PC-3 (cell line): ENCODE data around the gene METRN. TPM values are rescaled to one million over a fixed set of nuclear protein-coding genes. Genes with fewer than 3 reads are reported as not detected.

Source experiments
- ATAC-seq: fragments of 200-7000 bp; cut with Tn5 transposase; 2 replicates; pipeline ENCODE4 v1.9.1; 2020; ENCODE audit warnings: mild to moderate bottlenecking, moderate library complexity
- BruUV-seq: library from RNA; stranded (reverse); fragments of 400-500 nt; replicated peaks from 2 replicates; lab custom pipeline; 2021; lab: Mats Ljungman, UMichigan
- CTCF ChIA-PET: fragments of 300-600 bp; sonication (Branson Sonifier 250); formaldehyde crosslinking; loops from one replicate; lab custom pipeline; 2022; ENCODE audit warnings: antibody characterized with exemption; lab: Charles Lee
- POLR2A ChIA-PET: fragments of 300-600 bp; sonication (Branson Sonifier 250); formaldehyde crosslinking; loops from one replicate; lab custom pipeline; 2022; ENCODE audit warnings: antibody characterized with exemption; ENCODE audit not compliant: unreplicated experiment; lab: Charles Lee
- DNase-seq: peaks from one replicate; pipeline ENCODE4 v3.0.0-alpha.2; 2015
- H2AFZ ChIP-seq: fragments of 300-600 bp; sonication (generic); 2 replicates; pipeline ENCODE4 v1.6.0; 2016; ENCODE audit warnings: antibody characterized with exemption, low read length
- H3F3A ChIP-seq: fragments of 300-600 bp; sonication (generic); one replicate; pipeline ENCODE4 v1.6.0; 2017; ENCODE audit warnings: antibody characterized with exemption, low read length, control low read depth, mild to moderate bottlenecking; ENCODE audit not compliant: unreplicated experiment
- H3K27ac ChIP-seq: fragments of 300-600 bp; sonication (generic); 2 replicates; pipeline ENCODE4 v1.5.1; 2016; ENCODE audit warnings: mild to moderate bottlenecking, low read length
- H3K27me3 ChIP-seq: fragments of 300-600 bp; sonication (generic); 2 replicates; pipeline ENCODE4 v1.6.1; 2016; ENCODE audit warnings: low read length, mixed read lengths
- H3K36me3 ChIP-seq: fragments of 300-600 bp; sonication (generic); 2 replicates; pipeline ENCODE4 v1.6.1; 2016; ENCODE audit warnings: low read depth, mixed run types, low read length, mixed read lengths
- H3K4me1 ChIP-seq: fragments of 300-600 bp; sonication (generic); 2 replicates; pipeline ENCODE4 v1.5.1; 2016; ENCODE audit warnings: low read length; ENCODE audit not compliant: insufficient read depth
- H3K4me2 ChIP-seq: fragments of 300-600 bp; sonication (generic); 2 replicates; pipeline ENCODE4 v1.6.0; 2016; ENCODE audit warnings: low read length
- H3K4me3 ChIP-seq: fragments of 300-600 bp; sonication (generic); 2 replicates; pipeline ENCODE4 v1.5.1; 2016; ENCODE audit warnings: mild to moderate bottlenecking, low read length, mixed read lengths
- H3K79me2 ChIP-seq: fragments of 300-600 bp; sonication (generic); 2 replicates; pipeline ENCODE4 v1.6.1; 2017; ENCODE audit warnings: low read length, mixed read lengths
- H3K9ac ChIP-seq: fragments of 300-600 bp; sonication (generic); 2 replicates; pipeline ENCODE4 v1.6.0; 2016; ENCODE audit warnings: mild to moderate bottlenecking, low read length
- H3K9me2 ChIP-seq: fragments of 300-600 bp; sonication (generic); replicated peaks from 2 replicates; pipeline ENCODE4 v1.6.1; 2016; ENCODE audit warnings: mixed run types, low read length, mixed read lengths
- H3K9me3 ChIP-seq: fragments of 300-600 bp; sonication (generic); 2 replicates; pipeline ENCODE4 v1.6.1; 2016; ENCODE audit warnings: low read length, mixed read lengths
- H4K20me1 ChIP-seq: fragments of 300-600 bp; sonication (generic); 2 replicates; pipeline ENCODE4 v1.6.1; 2016; ENCODE audit warnings: low read length, mixed read lengths
- EZH2 ChIP-seq: fragments of 300-600 bp; sonication (generic); IDR thresholded peaks from one replicate; pipeline ENCODE4 v1.6.1; 2017; ENCODE audit warnings: antibody characterized with exemption, mild to moderate bottlenecking, low read length; ENCODE audit not compliant: unreplicated experiment
- EZH2phosphoT487 ChIP-seq: fragments of 300-600 bp; sonication (generic); IDR thresholded peaks from 2 replicates; pipeline ENCODE4 v1.6.1; 2018; ENCODE audit warnings: mild to moderate bottlenecking, antibody characterized with exemption, low read length, borderline replicate concordance
- intact Hi-C: fragments of 100-400 bp; cut with micrococcal nuclease; formaldehyde crosslinking; loops from 2 replicates; pipeline ENCODE4 v1.9.0; 2023
- total RNA-seq: library from RNA; depleted of rRNA; stranded (reverse); fragments of >200 nt; gene quantifications from 2 replicates; pipeline ENCODE4 v1.2.3, GENCODE V29; 2014
- TF ChIP-seq, protein P1 (sequence below): fragments of 300-600 bp; sonication (generic); conservative IDR thresholded peaks from 2 replicates; pipeline ENCODE4 v1.5.1; 2017; ENCODE audit warnings: antibody characterized with exemption, low read depth, mild to moderate bottlenecking, low read length

The METRN gene
- total RNA-seq, 1 experiment from 2014 or later, result 320 TPM

DNA sequence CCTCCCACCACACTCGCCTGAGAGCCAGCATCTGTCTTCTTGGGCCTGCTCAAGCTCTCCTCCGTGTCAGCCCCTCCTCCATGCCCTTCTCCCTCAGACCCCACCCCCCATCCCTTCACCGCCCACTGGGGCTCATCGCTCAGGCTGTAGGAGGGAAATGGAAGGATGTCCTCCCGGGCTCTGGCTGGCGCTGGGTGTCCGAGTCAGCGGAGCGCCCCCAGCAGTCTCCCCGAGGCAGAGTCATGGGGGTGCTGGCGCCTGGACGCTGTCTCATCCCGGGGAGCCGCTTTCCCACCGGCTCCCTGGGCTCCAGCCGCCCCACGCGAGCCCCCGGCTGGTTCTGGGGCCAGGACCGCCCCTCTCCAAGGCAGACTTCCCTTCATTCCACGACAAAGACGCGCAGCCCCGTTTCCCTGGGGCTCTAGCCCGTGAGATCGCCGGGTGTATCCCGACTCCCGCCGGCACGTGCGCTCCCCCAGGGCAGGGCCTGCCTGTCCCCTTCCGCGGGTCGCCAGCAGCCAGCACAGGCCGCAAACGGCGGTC lies 5.6 kb downstream of the METRN start:
- Histone ChIP-seq H3K9ac (peak overlapping the region; percentile 69), H3F3A (no peaks in the 10 kb centered on the region), H3K79me2 (peaks cover 16% of the 10 kb centered on the region), H3K36me3 (no peaks in the 10 kb centered on the region), H3K4me2 (peak overlapping the region; percentile 93), H3K9me2 (no peaks in the 10 kb centered on the region), H3K27ac (peak overlapping the region; percentile 43), H3K27me3 (no peaks in the 10 kb centered on the region), H2AFZ (peak overlapping the region; percentile 67; the same call in 1 of the 2 replicates), H4K20me1 (peaks cover 8% of the 10 kb centered on the region; the same call in 1 of the 2 replicates), H3K4me1 (peaks cover 26% of the 10 kb centered on the region), H3K9me3 (no peaks in the 10 kb centered on the region), H3K4me3 (peak overlapping the region; percentile 82)
- TF ChIP-seq, protein P1, sequence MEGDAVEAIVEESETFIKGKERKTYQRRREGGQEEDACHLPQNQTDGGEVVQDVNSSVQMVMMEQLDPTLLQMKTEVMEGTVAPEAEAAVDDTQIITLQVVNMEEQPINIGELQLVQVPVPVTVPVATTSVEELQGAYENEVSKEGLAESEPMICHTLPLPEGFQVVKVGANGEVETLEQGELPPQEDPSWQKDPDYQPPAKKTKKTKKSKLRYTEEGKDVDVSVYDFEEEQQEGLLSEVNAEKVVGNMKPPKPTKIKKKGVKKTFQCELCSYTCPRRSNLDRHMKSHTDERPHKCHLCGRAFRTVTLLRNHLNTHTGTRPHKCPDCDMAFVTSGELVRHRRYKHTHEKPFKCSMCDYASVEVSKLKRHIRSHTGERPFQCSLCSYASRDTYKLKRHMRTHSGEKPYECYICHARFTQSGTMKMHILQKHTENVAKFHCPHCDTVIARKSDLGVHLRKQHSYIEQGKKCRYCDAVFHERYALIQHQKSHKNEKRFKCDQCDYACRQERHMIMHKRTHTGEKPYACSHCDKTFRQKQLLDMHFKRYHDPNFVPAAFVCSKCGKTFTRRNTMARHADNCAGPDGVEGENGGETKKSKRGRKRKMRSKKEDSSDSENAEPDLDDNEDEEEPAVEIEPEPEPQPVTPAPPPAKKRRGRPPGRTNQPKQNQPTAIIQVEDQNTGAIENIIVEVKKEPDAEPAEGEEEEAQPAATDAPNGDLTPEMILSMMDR, result no peak
- TF ChIP-seq EZH2 (no peak), EZH2phosphoT487 (no peak)
- CTCF ChIA-PET, result interaction anchor here (0.5 kb wide), 1 partner anchor 337 kb away, joined by 3 read pairs; no protein-coding TSS in a partner anchor
- intact Hi-C loops, result loop anchor here (1.0 kb wide), 1 partner anchor 8 kb away; no protein-coding TSS in a partner anchor
- DNase-seq, result peak; percentile 50
- peak; percentile 46 for ATAC-seq
- POLR2A ChIA-PET, result interaction anchor here (0.7 to 1.4 kb wide), 2 partner anchors 8 to 68 kb away, joined by 3 to 5 read pairs; partner anchors contain the start of gene CHTF18
- no TSS peak for BruUV-seq

GRCh38 chr16:720990-721764 lies 6.3 kb downstream of the METRN start, which contains the start of gene ANTKMT:
Gene ANTKMT, plus strand, starts transcription at chr16:721146. Its CDS starts 129 bp downstream, at chr16:721275.
- no peaks in the 10 kb centered on the region for H3K9me3 ChIP-seq
- H4K20me1 ChIP-seq, result peaks cover 8% of the 10 kb centered on the region; the same call in 1 of the 2 replicates
- no peaks in the 10 kb centered on the region for H3K27me3 ChIP-seq
- H2AFZ ChIP-seq, result peak within 1 kb of the TSS; percentile 67; the same call in 1 of the 2 replicates
- H3K27ac ChIP-seq, result peak within 1 kb of the TSS; percentile 43
- no peaks in the 10 kb centered on the region for H3K36me3 ChIP-seq
- H3K4me2 ChIP-seq, result peak within 1 kb of the TSS; percentile 93
- peaks cover 10% of the 10 kb centered on the region for H3K79me2 ChIP-seq
- TF ChIP-seq EZH2 (no peak), EZH2phosphoT487 (peak; percentile 83)
- CTCF ChIA-PET, result interaction anchor here (0.6 kb wide), 1 partner anchor 16 kb away, joined by 3 read pairs; no protein-coding TSS in a partner anchor
- peak within 1 kb of the TSS; percentile 82 for H3K4me3 ChIP-seq
- peaks cover 25% of the 10 kb centered on the region for H3K4me1 ChIP-seq
- H3F3A ChIP-seq, result peaks cover under 1% of the 10 kb centered on the region
- ATAC-seq (peak; percentile 64), DNase-seq (peak; percentile 79)
- no TSS peak for BruUV-seq
- POLR2A ChIA-PET, result interaction anchor here (0.8 to 1.4 kb wide), 2 partner anchors 9 to 10 kb away, joined by 3 to 5 read pairs; no protein-coding TSS in a partner anchor
- H3K9me2 ChIP-seq, result no peaks in the 10 kb centered on the region
- H3K9ac ChIP-seq, result peak within 1 kb of the TSS; percentile 69
- intact Hi-C loops, result loop anchor here (1.0 kb wide), 1 partner anchor 9 kb away; no protein-coding TSS in a partner anchor
